ENCODE data around the gene TMEM19.

Gene TMEM19

GRCh38 chr12:71652656-71653055 lies 33.2 kb upstream of the TMEM19 start:
- Histone ChIP-seq H3K9ac (ENCODE audit: low read depth, low read length) (no peak overlapping the region), H3K27me3 (ENCODE audit: insufficient read depth, low read length) (no peaks in the 10 kb centered on the region), H3K4me1 (ENCODE audit: insufficient read depth, low read length) (no peaks in the 10 kb centered on the region), H3K27ac (ENCODE audit: low read depth, low read length) (no peak overlapping the region), H3K36me3 (ENCODE audit: insufficient read depth, low read length) (peaks cover 93% of the 10 kb centered on the region), H3K9me3 (ENCODE audit: insufficient read depth, low read depth, low read length) (peaks cover 19% of the 10 kb centered on the region; the same call in 1 of the 2 replicates), H3K4me3 (ENCODE audit: low read length) (no peak overlapping the region)
- WGBS: 87% methylated on average over 1 of the region's 1 CpG

GRCh38 chr12:71653137-71653536 lies 32.7 kb upstream of the TMEM19 start:
- Histone ChIP-seq H3K36me3 (ENCODE audit: insufficient read depth, low read length) (peaks cover 93% of the 10 kb centered on the region), H3K4me3 (ENCODE audit: low read length) (no peak overlapping the region), H3K27ac (ENCODE audit: low read depth, low read length) (no peak overlapping the region), H3K27me3 (ENCODE audit: insufficient read depth, low read length) (no peaks in the 10 kb centered on the region), H3K9me3 (ENCODE audit: insufficient read depth, low read depth, low read length) (peaks cover 19% of the 10 kb centered on the region; the same call in 1 of the 2 replicates), H3K4me1 (ENCODE audit: insufficient read depth, low read length) (no peaks in the 10 kb centered on the region), H3K9ac (ENCODE audit: low read depth, low read length) (no peak overlapping the region)
- WGBS: 96% methylated on average over 2 of the region's 2 CpGs

DNA sequence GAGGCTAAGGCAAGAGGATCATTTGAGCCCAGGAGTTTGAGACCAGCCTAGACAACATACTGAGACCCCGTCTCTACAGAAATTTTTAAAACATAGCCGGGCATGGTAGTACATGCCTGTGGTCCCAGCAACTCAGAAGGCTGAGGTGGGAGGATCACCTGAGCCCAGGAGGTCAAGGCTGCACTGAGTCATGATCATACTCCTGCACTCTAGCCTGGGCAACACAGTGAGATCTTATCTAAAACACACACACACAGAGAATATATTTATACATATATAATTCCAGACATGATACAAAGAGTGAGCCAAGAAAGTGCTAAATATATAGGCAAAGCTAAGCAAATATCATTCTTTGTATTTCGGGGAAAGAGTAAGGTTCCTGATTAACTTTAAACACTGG lies 31.7 kb upstream of the TMEM19 start:
- Histone ChIP-seq H3K36me3 (ENCODE audit: insufficient read depth, low read length) (peaks cover 96% of the 10 kb centered on the region), H3K27ac (ENCODE audit: low read depth, low read length) (no peak overlapping the region), H3K4me3 (ENCODE audit: low read length) (no peak overlapping the region), H3K27me3 (ENCODE audit: insufficient read depth, low read length) (no peaks in the 10 kb centered on the region), H3K4me1 (ENCODE audit: insufficient read depth, low read length) (no peaks in the 10 kb centered on the region), H3K9ac (ENCODE audit: low read depth, low read length) (no peak overlapping the region), H3K9me3 (ENCODE audit: insufficient read depth, low read depth, low read length) (peaks cover 19% of the 10 kb centered on the region; the same call in 1 of the 2 replicates)
- 82% methylated on average over 2 of the region's 3 CpGs for WGBS

GRCh38 chr12:71655495-71655894 lies 30.4 kb upstream of the TMEM19 start:
- peaks cover 19% of the 10 kb centered on the region; the same call in 1 of the 2 replicates for H3K9me3 ChIP-seq (ENCODE audit: insufficient read depth, low read depth, low read length)
- H3K4me1 ChIP-seq (ENCODE audit: insufficient read depth, low read length): no peaks in the 10 kb centered on the region
- no peak overlapping the region for H3K4me3 ChIP-seq (ENCODE audit: low read length)
- no peak overlapping the region for H3K27ac ChIP-seq (ENCODE audit: low read depth, low read length)
- WGBS: 100% methylated on average over 1 of the region's 1 CpG
- H3K36me3 ChIP-seq (ENCODE audit: insufficient read depth, low read length): peaks cover 97% of the 10 kb centered on the region
- H3K27me3 ChIP-seq (ENCODE audit: insufficient read depth, low read length): no peaks in the 10 kb centered on the region
- no peak overlapping the region for H3K9ac ChIP-seq (ENCODE audit: low read depth, low read length)

DNA sequence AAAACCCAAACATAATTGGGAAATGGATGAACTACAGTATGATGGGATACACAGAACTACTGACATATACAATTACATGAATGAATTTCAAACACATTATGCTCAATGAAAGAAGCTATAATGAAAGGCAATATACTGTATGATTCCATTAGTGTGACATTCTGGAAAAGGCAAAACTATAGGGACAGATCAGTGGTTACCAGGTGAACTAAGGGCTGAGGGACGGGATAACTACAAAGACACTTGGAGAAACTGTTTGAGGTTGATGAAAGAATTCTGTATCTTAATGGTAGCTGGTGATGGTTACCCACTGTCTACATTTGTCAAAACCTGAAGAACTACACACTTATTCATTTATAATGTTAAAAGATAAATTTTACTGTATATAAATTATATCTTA lies 30.0 kb upstream of the TMEM19 start:
- peaks cover 94% of the 10 kb centered on the region for H3K36me3 ChIP-seq (ENCODE audit: insufficient read depth, low read length)
- H3K9ac ChIP-seq (ENCODE audit: low read depth, low read length): no peak overlapping the region
- H3K4me3 ChIP-seq (ENCODE audit: low read length): no peak overlapping the region
- WGBS: 80% methylated on average over 1 of the region's 1 CpG
- H3K27me3 ChIP-seq (ENCODE audit: insufficient read depth, low read length): no peaks in the 10 kb centered on the region
- H3K27ac ChIP-seq (ENCODE audit: low read depth, low read length): no peak overlapping the region
- peaks cover 19% of the 10 kb centered on the region; the same call in 1 of the 2 replicates for H3K9me3 ChIP-seq (ENCODE audit: insufficient read depth, low read depth, low read length)
- H3K4me1 ChIP-seq (ENCODE audit: insufficient read depth, low read length): no peaks in the 10 kb centered on the region

DNA sequence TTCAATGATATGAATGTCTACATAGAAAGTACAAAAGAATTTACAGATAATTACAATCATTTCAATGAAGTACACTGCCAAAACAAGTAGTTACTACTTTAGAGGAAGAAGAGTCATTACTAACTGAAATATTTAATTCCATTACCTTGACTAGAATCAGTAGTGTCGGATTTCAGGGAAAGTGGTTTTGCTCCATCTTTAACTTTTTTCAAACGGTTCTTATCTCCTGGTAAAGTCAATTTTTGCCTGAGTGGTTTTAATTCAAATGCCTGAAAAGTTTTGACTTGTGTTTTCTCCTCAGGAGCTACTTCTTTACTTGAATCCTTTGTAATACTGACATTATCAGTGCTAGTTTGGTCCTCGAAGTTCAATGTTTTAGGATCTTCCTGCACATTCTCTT lies 29.1 kb upstream of the TMEM19 start:
- Histone ChIP-seq H3K9me3 (ENCODE audit: insufficient read depth, low read depth, low read length) (peaks cover 19% of the 10 kb centered on the region; the same call in 1 of the 2 replicates), H3K36me3 (ENCODE audit: insufficient read depth, low read length) (peaks cover 88% of the 10 kb centered on the region), H3K4me3 (ENCODE audit: low read length) (no peak overlapping the region), H3K9ac (ENCODE audit: low read depth, low read length) (no peak overlapping the region), H3K27me3 (ENCODE audit: insufficient read depth, low read length) (no peaks in the 10 kb centered on the region), H3K27ac (ENCODE audit: low read depth, low read length) (no peak overlapping the region), H3K4me1 (ENCODE audit: insufficient read depth, low read length) (peaks cover 3% of the 10 kb centered on the region; the same call in 1 of the 2 replicates)
- WGBS: 98% methylated on average over 3 of the region's 3 CpGs

GRCh38 chr12:71661977-71662530 lies 23.8 kb upstream of the TMEM19 start:
- Histone ChIP-seq H3K36me3 (ENCODE audit: insufficient read depth, low read length) (peaks cover 36% of the 10 kb centered on the region), H3K4me1 (ENCODE audit: insufficient read depth, low read length) (peaks cover 16% of the 10 kb centered on the region), H3K9me3 (ENCODE audit: insufficient read depth, low read depth, low read length) (no peaks in the 10 kb centered on the region), H3K9ac (ENCODE audit: low read depth, low read length) (peak overlapping the region; percentile 94), H3K27me3 (ENCODE audit: insufficient read depth, low read length) (no peaks in the 10 kb centered on the region), H3K4me3 (ENCODE audit: low read length) (peak overlapping the region; percentile 83), H3K27ac (ENCODE audit: low read depth, low read length) (no peak overlapping the region)
- 18% methylated on average over 6 of the region's 8 CpGs for WGBS

GRCh38 chr12:71662849-71663560 lies 22.9 kb upstream of the TMEM19 start:
- Histone ChIP-seq H3K36me3 (ENCODE audit: insufficient read depth, low read length) (peaks cover 26% of the 10 kb centered on the region), H3K4me3 (ENCODE audit: low read length) (peak overlapping the region; percentile 83), H3K27ac (ENCODE audit: low read depth, low read length) (peak overlapping the region; percentile 47), H3K9me3 (ENCODE audit: insufficient read depth, low read depth, low read length) (no peaks in the 10 kb centered on the region), H3K9ac (ENCODE audit: low read depth, low read length) (peak overlapping the region; percentile 94), H3K27me3 (ENCODE audit: insufficient read depth, low read length) (no peaks in the 10 kb centered on the region), H3K4me1 (ENCODE audit: insufficient read depth, low read length) (peaks cover 16% of the 10 kb centered on the region)
- WGBS: under 1% methylated on average over 53 of the region's 53 CpGs

GRCh38 chr12:71663561-71664410 lies 22.1 kb upstream of the TMEM19 start, which contains the start of the genes THAP2 and ZFC3H1:
Gene THAP2 (plus strand): TSS chr12:71664301. CDS start chr12:71664510, 209 bp downstream.
Gene ZFC3H1 (minus strand): TSS chr12:71663848. CDS start chr12:71663610, 238 bp downstream.
- WGBS: under 1% methylated on average over 56 of the region's 57 CpGs
- peak within 1 kb of the TSS; percentile 83 for H3K4me3 ChIP-seq (ENCODE audit: low read length)
- H3K27ac ChIP-seq (ENCODE audit: low read depth, low read length): peak within 1 kb of the TSS; percentile 91
- no peaks in the 10 kb centered on the region for H3K27me3 ChIP-seq (ENCODE audit: insufficient read depth, low read length)
- H3K36me3 ChIP-seq (ENCODE audit: insufficient read depth, low read length): peaks cover 18% of the 10 kb centered on the region
- H3K9me3 ChIP-seq (ENCODE audit: insufficient read depth, low read depth, low read length): no peaks in the 10 kb centered on the region
- H3K9ac ChIP-seq (ENCODE audit: low read depth, low read length): peak within 1 kb of the TSS; percentile 94
- peaks cover 16% of the 10 kb centered on the region for H3K4me1 ChIP-seq (ENCODE audit: insufficient read depth, low read length)

GRCh38 chr12:71664411-71665089 lies 21.3 kb upstream of the TMEM19 start:
- Histone ChIP-seq H3K9ac (ENCODE audit: low read depth, low read length) (peak overlapping the region; percentile 94), H3K27ac (ENCODE audit: low read depth, low read length) (peak overlapping the region; percentile 91), H3K4me1 (ENCODE audit: insufficient read depth, low read length) (peaks cover 16% of the 10 kb centered on the region), H3K4me3 (ENCODE audit: low read length) (peak overlapping the region; percentile 83), H3K27me3 (ENCODE audit: insufficient read depth, low read length) (no peaks in the 10 kb centered on the region), H3K36me3 (ENCODE audit: insufficient read depth, low read length) (peaks cover 11% of the 10 kb centered on the region), H3K9me3 (ENCODE audit: insufficient read depth, low read depth, low read length) (no peaks in the 10 kb centered on the region)
- WGBS: 0% methylated on average over 16 of the region's 20 CpGs

Data from HUES64 (cell line).